GM19043 (cell line): ENCODE data around the gene NOTCH1.

Source experiments
- ATAC-seq: cut with Tn5 transposase; IDR thresholded peaks from one replicate; pipeline ENCODE4 v1.9.1; 2021; ENCODE audit warnings: low read depth; ENCODE audit not compliant: unreplicated experiment

NOTCH1 gene

DNA sequence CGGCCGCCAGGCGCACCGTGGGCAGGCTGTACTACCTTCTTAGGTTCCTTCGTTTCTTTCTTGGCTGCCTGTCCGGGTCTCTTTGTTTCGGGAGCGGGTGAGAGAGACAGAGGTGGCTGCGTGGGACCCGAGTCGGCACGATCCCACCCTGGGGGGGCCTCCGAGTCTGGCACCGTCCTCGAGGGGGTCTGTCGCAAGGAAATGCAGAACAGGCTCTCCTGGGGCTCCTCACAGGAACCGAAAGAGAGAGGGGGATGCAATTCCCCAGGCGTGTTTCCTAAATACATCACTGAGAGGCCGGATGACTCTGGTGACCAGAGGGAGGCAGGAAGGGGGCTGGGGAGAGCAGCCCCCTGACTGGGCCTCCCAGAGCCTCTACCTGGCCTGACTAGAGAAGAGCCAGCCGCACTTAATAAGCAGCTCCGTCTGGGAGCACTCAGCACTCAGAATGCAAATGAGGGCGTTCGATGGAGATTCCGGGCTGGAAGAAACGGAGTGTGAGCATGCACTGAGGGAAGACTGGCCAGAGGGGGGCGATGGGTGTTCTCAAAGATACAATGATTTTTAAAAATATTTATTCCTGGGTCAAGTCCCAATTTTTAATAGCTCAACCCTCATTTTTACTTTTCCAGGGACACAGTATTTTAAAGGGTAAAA, 94.5 kb downstream of the NOTCH1 start:
- no peak for ATAC-seq

DNA sequence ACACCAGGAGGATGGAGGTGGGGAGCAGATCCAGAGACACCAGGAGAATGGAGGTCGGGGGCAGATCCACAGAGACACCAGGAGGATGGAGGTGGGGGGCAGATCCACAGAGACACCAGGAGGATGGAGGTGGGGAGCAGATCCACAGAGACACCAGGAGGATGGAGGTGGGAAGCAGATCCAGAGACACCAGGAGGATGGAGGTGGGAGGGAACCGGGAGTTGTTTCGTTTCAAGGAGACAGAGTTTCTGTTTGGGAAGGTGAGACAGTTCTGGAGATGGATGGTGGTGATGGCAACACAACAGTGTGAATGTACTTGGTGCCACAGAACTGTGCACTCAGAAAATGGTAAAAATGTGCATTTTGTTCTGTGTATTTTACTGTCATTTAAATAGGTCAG, 97.2 kb downstream of the NOTCH1 start:
- ATAC-seq = no peak

DNA sequence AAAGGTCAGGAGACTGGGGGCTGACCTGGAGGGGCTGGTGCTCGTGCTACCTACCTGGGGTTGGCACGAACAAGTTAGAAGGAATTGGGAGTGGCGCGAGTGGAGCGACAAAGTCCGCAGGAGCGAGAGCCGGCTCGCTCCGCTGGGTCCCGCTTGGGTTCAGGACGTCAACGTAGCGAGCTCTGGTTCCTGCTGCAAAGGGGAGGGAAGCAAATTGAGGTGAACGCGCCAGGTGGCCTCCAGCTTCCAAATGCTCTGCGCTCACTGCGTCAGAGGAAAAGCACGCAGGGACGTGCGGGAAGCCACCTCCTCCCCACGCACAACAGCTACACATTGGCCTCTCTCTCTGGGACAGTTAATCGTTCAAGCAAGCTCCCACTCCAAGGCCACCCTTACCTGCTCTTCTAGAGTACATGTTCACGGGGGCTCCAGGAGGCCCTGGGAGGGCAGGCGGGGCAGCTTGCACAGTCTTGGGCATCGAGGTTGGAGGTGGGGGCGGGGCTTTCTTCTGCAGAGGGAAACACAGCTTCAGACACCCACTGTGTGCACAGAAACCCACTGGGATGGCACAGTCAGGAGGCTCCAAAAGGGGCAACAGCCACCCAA, 98.6 kb downstream of the NOTCH1 start:
- ATAC-seq = no peak

DNA sequence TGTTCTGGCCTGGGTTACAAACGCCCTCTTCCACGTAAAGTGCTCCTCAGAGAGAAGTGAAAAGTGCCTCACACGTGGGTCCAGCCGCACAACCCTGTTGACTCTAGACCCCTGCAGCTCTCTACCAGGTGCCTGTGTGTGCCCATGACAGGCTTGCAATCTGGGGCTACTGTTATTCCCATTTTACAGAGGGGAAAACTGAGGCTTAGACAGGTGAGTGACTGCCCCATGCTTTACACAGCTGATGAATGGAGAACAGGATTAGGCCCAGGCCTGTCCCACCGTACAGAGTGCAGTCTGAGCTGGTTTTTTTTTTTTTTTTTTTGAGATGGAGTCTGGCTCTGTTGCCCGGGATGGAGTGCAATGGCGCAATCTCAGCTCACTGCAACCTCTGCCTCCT, 100.0 kb downstream of the NOTCH1 start:
- ATAC-seq = no peak
